ENCODE measurements around the gene DUOX1.
A peak's percentile ranks its signal among the peaks of the same experiment; 100 is the strongest.

Gene DUOX1

DNA sequence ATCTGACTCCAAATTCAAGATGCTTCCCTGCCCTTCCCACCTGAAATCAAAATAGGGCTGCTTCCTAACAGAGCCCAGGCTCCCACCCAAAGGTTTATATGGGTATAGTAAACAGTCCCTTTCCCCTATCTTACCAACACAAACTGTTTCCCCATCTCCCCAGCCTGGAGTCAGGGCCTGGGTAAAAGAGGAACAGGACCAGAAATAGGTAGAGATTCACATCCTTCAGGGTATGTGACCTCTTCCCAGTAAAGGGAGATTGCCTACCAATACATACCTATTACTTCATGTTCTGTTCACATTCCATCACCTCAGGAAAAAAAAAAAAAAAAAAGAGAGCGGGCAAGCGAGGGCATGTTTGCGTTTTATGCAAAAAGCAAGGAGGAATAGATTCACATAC lies 67.7 kb downstream of the DUOX1 start:
- no peak for DNase-seq

DNA sequence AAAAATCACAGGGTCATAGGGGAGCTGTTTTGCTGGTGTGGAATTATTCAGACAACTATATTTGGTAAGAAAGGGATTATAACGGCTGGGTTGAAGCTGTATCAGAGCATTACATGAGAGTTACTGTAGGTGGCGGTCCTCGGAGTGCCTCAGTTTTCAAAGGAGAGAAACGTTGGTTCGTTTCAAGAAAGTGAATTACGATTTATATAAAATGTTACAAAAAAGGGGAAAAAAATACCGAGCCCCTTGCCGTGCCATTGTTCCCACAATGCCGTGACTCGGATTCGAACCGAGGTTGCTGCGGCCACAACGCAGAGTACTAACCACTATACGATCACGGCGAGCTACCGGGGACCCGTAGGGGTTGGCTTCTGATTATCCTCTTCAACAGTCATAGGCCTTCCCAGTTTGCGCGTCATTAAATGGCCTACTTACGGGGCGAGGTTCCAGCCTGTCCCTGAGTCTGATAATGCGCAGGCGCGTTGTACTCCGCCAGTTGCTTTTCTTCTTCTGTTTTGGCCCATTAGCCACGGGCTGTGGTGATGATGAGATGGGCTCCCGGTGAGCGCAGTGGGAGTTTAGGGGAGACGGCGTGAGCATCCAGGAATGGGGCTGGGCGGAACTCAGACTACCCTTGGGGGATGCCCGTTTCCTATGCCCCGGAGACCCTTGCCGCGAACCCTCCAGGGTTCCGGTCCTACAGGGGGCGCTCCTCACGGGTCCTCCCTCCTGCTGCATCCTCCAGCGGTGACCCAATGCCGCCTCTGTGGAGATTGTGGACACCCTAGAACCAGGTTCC lies 68.7 kb downstream of the DUOX1 start:
- DNase-seq: peak; percentile 93

DNA sequence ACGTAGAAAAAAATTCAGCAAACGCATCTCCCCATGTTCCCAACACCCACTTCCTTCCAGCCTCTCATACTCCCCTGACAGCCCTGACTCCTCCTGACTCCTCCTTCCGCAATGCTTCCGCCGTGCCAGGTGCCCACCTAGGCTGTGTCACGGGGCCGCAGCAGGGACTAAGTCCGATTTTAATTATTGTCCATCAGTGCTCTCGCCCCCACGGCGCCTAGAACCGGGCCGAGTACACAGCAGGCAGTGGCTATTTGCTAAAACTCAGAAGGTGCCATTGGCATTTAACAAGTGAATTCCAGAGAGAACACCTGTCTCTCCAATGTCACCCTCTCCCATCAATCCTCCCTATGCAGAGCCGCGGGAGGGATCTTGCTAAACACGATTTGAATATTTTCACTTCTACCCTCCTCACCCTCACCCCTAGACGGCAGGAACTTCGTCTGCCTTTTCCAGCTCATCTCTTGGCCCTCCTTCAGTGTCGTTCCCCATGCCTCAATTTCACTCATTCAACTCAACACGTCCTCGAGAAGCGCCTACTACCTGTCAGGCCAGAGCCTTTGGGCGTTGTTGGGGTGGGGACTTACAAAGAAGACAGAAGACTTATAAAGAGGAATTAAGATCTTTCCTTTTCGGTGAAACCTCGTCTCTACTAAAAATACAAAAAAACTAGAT lies 69.5 kb downstream of the DUOX1 start:
- DNase-seq: peak; percentile 60

GRCh38 chr15:45200001-45200798 lies 70.4 kb downstream of the DUOX1 start:
- peak; percentile 94 for DNase-seq

DNA sequence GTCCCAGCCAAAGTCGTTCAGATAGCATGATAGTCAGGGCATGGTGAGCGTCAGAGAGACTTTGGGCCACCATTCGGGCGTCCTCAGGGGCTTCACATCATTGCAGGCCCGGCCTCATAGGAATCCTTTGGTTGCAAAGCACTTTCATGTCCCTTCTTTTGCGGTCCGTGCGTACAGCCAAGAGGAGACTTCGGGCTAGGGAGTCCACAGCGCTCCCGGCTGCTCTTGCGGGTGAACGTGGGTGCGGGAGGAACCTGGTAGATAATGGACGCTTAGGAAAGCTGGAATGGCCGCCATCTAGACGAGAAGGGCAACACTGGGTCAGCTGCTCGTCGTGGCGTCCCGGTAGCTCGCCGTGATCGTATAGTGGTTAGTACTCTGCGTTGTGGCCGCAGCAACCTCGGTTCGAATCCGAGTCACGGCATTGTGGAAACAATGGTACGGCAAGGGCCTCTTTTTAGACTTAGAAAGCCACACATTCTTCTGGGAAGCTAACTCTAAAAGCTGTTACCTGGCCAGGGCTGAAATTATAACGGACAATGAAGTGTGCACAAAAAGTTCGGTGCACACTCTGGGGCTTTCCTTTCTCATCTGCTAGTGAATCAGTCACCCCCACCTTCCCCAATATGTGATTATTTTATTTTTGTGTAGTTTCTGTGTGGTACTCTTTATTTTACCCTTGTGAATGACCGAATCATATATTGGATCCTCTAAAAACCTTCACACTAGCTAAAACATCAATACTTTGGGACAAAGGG lies 71.2 kb downstream of the DUOX1 start:
- DNase-seq: peak; percentile 90

DNA sequence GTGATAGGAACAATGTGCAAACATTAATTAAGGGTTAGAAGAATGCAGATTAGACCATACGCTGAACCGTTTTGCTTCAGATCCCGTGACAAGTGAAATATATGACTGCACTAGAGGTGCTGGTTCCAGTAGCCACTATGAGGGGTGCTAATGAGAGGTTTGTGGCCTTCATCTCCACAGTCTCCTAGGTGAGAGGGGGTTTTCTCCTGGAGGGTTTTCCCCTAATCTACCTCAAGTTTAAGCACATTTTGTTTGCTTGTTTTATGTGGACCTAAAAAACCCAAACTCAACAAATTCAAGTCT lies 71.7 kb downstream of the DUOX1 start:
- DNase-seq: no peak

DNA sequence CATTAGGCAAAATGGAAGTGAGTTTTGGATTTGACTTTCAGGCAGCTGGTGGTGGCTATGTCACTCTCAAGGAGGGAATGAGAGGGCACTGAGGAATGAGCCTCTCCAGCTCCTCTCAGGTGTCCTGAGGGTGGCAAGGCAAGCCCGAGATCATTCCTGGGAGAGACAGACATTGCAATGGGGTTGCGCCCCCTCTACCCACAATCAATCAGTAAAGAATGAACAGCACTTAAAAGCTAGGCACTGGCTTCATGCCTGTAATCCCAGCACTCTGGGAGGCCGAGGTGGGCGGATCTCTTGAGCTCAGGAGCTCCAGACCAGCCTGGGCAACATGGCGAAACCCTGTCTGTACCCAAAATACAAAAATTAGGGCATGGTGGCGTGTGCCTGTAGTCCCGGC lies 72.1 kb downstream of the DUOX1 start:
- DNase-seq: no peak

DNA sequence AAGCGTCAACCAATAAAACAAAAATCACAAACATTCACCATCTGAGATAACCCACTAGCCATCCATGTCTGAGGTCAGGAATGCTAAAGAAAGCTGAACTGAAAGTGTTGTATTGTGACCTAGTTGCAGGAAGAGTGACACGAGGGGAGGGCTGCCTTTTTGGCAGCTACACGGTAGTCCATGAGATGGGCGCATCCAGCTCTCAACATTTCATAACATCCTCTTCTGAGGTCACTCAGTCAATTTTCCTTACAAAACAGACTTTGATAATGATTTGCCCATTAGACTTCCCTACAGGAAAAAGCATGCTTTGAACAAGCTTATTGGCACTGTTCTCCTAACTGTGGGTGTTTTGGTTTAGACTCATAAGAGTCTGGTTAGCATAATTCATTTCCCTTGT lies 73.4 kb downstream of the DUOX1 start:
- no peak for DNase-seq

DNA sequence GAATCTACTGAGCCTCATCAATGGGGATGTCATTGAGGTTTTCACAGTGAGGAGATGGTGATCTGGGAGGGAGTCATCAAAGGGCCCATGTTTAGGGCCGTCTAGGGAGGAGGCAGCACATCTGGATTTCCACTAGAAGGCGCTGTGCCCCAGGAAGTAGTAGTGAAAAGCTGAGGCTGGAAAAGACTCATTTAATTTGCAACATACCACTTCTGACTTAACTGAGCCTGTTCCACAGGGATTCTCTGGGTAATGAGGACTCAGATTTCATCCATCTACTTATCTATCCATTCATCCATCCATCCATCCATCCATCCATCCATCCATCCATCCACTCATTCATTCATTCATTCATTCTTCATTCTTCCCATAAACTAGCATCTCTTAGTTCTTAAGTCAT lies 75.4 kb downstream of the DUOX1 start:
- peak; percentile 80 for DNase-seq

GRCh38 chr15:45212493-45212892 lies 82.7 kb downstream of the DUOX1 start:
- DNase-seq: no peak

All from activated CD4-positive, alpha-beta T cell treated with anti-CD3 and anti-CD28 coated beads, Interleukin-10, Interleukin-2, amounts not matched to agents 100 ng/mL and 50 ng/mL, durations not matched to agents 16 hours and 8 hours (primary cell).